Aorta (tissue), 5 donors: Measurements from ENCODE around the gene GSTO1. TPM values are rescaled to one million over a fixed set of nuclear protein-coding genes. Genes with fewer than 3 reads are reported as not detected.

Experiments used
- ATAC-seq: fragments of 200-7000 bp; cut with Tn5 transposase; one replicate; pipeline ENCODE4 v1.9.1; 2022; ENCODE audit warnings: moderate library complexity; ENCODE audit not compliant: low FRiP score
- DNase-seq, 2 donors: peaks; one replicate each; pipeline ENCODE4 v3.0.0-alpha.2; 2020
- H3K27ac ChIP-seq, 2 donors: one replicate each; pipeline ENCODE4 v1.5.1; 2013; ENCODE audit warnings: low read length in 2 of 2, mild to moderate bottlenecking in 2 of 2, moderate library complexity in 2 of 2, control low read depth in 1 of 2, inconsistent platforms in 1 of 2, low read depth in 1 of 2
- H3K27me3 ChIP-seq, 2 donors: one replicate each; pipeline ENCODE4 v1.6.1; 2013; ENCODE audit warnings: control low read depth in 1 of 2, low read length in 1 of 2, mild to moderate bottlenecking in 1 of 2, moderate library complexity in 1 of 2; ENCODE audit not compliant: insufficient read depth in 2 of 2, control insufficient read depth in 1 of 2
- H3K36me3 ChIP-seq, 2 donors: one replicate each; pipeline ENCODE4 v1.6.1; 2013; ENCODE audit warnings: control low read depth in 1 of 2, low read length in 1 of 2, mild to moderate bottlenecking in 1 of 2; ENCODE audit not compliant: insufficient read depth in 2 of 2, control insufficient read depth in 1 of 2
- H3K4me1 ChIP-seq, 2 donors: one replicate each; pipeline ENCODE4 v1.6.1; 2013; ENCODE audit warnings: low read length in 2 of 2, control low read depth in 1 of 2, mild to moderate bottlenecking in 1 of 2, moderate library complexity in 1 of 2; ENCODE audit not compliant: insufficient read depth in 2 of 2, control insufficient read depth in 1 of 2
- H3K4me3 ChIP-seq, 2 donors: one replicate each; pipeline ENCODE4 v1.5.1; 2013; ENCODE audit warnings: low read length in 2 of 2, control low read depth in 1 of 2, mild to moderate bottlenecking in 1 of 2
- H3K9me3 ChIP-seq: one replicate; pipeline ENCODE4 v1.6.1; 2013; ENCODE audit warnings: mild to moderate bottlenecking, low read length; ENCODE audit not compliant: control insufficient read depth
- WGBS, 2 donors: extraction: QIAGEN DNeasy Blood & Tissue Kit; methylation state at CpG; one replicate each; pipeline ENCODE4 v1.1.7; 2013; 5-methylcytosine and 5-hydroxymethylcytosine counted together
- intact Hi-C, 2 donors: fragments of 100-400 bp; cut with DNase I; formaldehyde crosslinking; loops; one replicate each; pipeline versions ENCODE4 v1.14.2 to v1.15.0; 2022
- polyA plus RNA-seq, 2 donors: library from polyadenylated mRNA; stranded (reverse); fragments of 200-250 nt; gene quantifications; one replicate each; pipeline ENCODE4 v1.2.3, GENCODE V29; 2013
- total RNA-seq, 2 donors: library from RNA; stranded (reverse); fragmentation: NEBNext Ultra II Directional; extraction: Animal tissue kit (Norgen Biotek cat#: 25700); gene quantifications; one replicate each; pipeline ENCODE4 v1.2.1, GENCODE V29; 2021
- donor health status: healthy with polysubstance abuse.
- donor health status: Bipolar disorder and iron deficiency.
- donor health status: DM: no; HTN: no; CAD: no.
- donor health status: DM: no; HTN: no; CAD: no.
- donor health status: DM: yes; HTN: yes; CAD: no.

GSTO1 gene
- total and polyA plus RNA-seq, 4 donors = 84.1 to 235 (median 111) TPM

DNA sequence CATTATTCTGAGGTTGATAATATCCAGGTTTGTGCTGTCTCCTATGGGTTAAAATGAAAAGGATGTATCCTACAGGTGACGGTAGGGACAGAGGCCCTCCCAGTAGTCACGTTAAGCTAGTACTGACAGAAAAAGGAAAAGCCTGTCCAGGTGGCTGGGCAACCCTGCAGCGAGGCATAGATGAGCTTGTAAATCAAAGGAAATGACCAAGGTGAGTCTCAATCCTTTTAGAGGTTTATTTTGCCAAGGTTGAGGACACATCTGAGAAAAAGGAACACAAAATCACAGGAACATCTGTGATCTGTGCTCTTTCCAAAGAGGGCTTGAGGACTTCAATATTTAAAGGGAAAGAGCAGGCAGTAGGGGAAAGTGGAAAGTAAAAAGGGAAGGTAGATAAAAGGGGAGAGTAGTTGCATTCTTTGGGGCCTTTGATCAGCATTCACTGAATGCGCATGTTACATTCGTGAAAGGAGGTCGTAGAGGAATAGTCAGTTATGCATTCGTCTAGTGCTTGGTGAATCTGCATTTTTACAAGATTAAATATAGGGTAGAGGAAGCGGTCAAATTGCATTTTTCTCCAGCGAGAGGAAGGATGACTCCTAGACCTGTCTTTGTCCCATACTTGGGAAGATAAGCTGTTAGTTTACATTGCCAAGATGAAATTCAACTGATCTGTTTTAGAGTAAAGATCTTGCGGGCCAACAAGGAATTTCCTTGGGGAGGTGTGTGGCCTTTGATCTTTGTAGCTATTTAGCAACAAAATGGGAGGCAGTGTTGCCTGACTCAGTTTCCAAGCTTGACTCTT is 884 bp upstream of the GSTO1 start:
- no peaks in the 10 kb centered on the region for H3K9me3 ChIP-seq
- intact Hi-C loops = no loop called here
- H3K36me3 ChIP-seq = no peaks in the 10 kb centered on the region
- H3K27me3 ChIP-seq = no peaks in the 10 kb centered on the region
- peak overlapping the region; percentile 77 to 86 for H3K4me3 ChIP-seq
- H3K4me1 ChIP-seq = peaks cover 0 to 4% of the 10 kb centered on the region in 2 donors
- ATAC-seq (no peak), DNase-seq (no peak)
- H3K27ac ChIP-seq = peak overlapping the region in 1 of 2 donors; percentile 81
- WGBS, 2 donors = 88 to 89% methylated on average over 10 of the region's 10 CpGs

GRCh38 chr10:104255311-104255981 is 754 bp downstream of the GSTO1 start:
- H3K4me1 ChIP-seq = peaks cover 0 to 4% of the 10 kb centered on the region in 2 donors
- WGBS, 2 donors = 0% methylated on average over 12 of the region's 12 CpGs
- intact Hi-C loops = no loop called here

DNA sequence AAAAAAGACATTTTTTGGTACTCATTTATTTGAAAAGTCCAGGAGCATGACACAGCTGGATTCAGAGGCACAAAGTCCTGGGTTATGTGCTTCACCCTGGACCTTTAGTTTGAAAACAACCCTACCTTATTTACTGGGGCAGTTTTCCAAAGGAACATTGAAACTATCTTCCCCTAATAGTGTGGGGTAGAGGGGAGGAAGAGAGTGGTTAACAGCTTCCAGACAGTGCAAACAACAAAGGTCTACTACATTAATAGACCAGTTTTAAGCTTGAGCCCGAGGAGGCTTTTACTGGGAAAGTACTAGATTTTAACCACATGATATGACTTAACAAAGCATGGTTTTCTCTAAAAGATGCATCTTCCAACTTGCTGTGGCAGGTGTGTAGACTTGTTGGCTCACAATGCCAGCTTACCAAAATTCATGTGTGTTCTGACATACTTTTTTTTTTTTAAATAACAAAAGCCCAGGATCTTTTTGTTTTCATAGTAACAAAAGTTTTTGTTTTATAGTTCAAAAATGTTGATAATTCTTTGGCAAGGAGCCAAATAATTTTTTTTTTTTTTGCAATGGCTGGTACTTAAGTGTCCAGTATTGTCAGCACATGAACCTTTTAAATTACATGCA is 1.8 kb downstream of the GSTO1 start:
- no peak overlapping the region for H3K27ac ChIP-seq
- H3K4me3 ChIP-seq = peak overlapping the region in 1 of 2 donors; percentile 28
- DNase-seq (no peak), ATAC-seq (no peak)
- peaks cover 1 to 4% of the 10 kb centered on the region in 2 donors for H3K4me1 ChIP-seq
- H3K36me3 ChIP-seq = peaks cover 0 to 2% of the 10 kb centered on the region in 2 donors
- H3K27me3 ChIP-seq = no peaks in the 10 kb centered on the region
- 2 to 10% methylated on average over 1 of the region's 1 CpG for WGBS, 2 donors
- H3K9me3 ChIP-seq = no peaks in the 10 kb centered on the region
- intact Hi-C loops = no loop called here

More at GRCh38 chr10:104255311-104255981, 754 bp downstream of the GSTO1 start:
- Histone ChIP-seq H3K36me3 (peaks cover 0 to 2% of the 10 kb centered on the region in 2 donors), H3K4me3 (peak overlapping the region; percentile 77 to 86), H3K27ac (peak overlapping the region; percentile 47 to 81), H3K9me3 (no peaks in the 10 kb centered on the region), H3K27me3 (no peaks in the 10 kb centered on the region)
- no peak for DNase-seq
- peak; percentile 62 for ATAC-seq

GRCh38 chr10:104257235-104257634 is 2.5 kb downstream of the GSTO1 start:
- H3K27me3 ChIP-seq = no peaks in the 10 kb centered on the region
- intact Hi-C loops = no loop called here
- H3K4me1 ChIP-seq = peaks cover 1 to 4% of the 10 kb centered on the region in 2 donors
- DNase-seq = no peak
- peaks cover 0 to 2% of the 10 kb centered on the region in 2 donors for H3K36me3 ChIP-seq
- no peak for ATAC-seq
- H3K4me3 ChIP-seq = no peak overlapping the region
- 91 to 95% methylated on average over 5 of the region's 5 CpGs for WGBS, 2 donors
- H3K9me3 ChIP-seq = no peaks in the 10 kb centered on the region
- no peak overlapping the region for H3K27ac ChIP-seq

DNA sequence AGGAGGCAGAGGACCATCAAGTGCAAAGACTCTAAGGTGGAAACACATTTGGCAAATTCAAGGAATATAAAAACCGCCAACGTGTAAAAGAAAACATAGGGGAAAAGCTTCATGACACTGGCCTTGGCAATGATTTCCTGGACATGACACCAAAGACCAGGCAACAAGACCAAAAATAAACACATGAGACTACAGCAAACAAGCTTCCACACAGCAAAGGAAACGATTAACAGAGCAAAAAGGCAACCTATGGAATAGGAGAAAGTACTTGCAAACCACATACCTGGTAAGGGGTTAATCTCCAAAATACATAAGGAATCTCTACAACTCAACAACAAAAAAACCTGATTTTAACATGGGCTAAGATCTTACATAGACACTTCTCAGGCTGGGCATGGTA is 3.5 kb downstream of the GSTO1 start:
- WGBS, 2 donors = 67 to 79% methylated on average over 3 of the region's 3 CpGs
- ATAC-seq (no peak), DNase-seq (no peak)
- Histone ChIP-seq H3K27ac (no peak overlapping the region), H3K4me1 (peaks cover 1 to 4% of the 10 kb centered on the region in 2 donors), H3K4me3 (no peak overlapping the region), H3K9me3 (no peaks in the 10 kb centered on the region), H3K27me3 (no peaks in the 10 kb centered on the region), H3K36me3 (peaks cover 0 to 2% of the 10 kb centered on the region in 2 donors)
- intact Hi-C loops = no loop called here

GRCh38 chr10:104259456-104259855 is 4.8 kb downstream of the GSTO1 start:
- WGBS, 2 donors = 91 to 97% methylated on average over 3 of the region's 3 CpGs
- ATAC-seq = no peak
- H3K27ac ChIP-seq = no peak overlapping the region

GRCh38 chr10:104259999-104260774 is 5.5 kb downstream of the GSTO1 start:
- ATAC-seq = no peak
- 67 to 70% methylated on average over 6 of the region's 6 CpGs for WGBS, 2 donors
- Histone ChIP-seq H3K9me3 (no peaks in the 10 kb centered on the region), H3K4me1 (peaks cover 1 to 4% of the 10 kb centered on the region in 2 donors), H3K27ac (peak overlapping the region in 1 of 2 donors; percentile 59), H3K36me3 (peaks cover 2 to 3% of the 10 kb centered on the region in 2 donors), H3K4me3 (no peak overlapping the region), H3K27me3 (no peaks in the 10 kb centered on the region)
- DNase-seq = no peak
- intact Hi-C loops = no loop called here

More at GRCh38 chr10:104259456-104259855, 4.8 kb downstream of the GSTO1 start:
- H3K36me3 ChIP-seq = peaks cover 0 to 2% of the 10 kb centered on the region in 2 donors
- no peaks in the 10 kb centered on the region for H3K9me3 ChIP-seq
- DNase-seq = no peak
- peaks cover 1 to 4% of the 10 kb centered on the region in 2 donors for H3K4me1 ChIP-seq
- no peaks in the 10 kb centered on the region for H3K27me3 ChIP-seq
- intact Hi-C loops = no loop called here
- H3K4me3 ChIP-seq = no peak overlapping the region

DNA sequence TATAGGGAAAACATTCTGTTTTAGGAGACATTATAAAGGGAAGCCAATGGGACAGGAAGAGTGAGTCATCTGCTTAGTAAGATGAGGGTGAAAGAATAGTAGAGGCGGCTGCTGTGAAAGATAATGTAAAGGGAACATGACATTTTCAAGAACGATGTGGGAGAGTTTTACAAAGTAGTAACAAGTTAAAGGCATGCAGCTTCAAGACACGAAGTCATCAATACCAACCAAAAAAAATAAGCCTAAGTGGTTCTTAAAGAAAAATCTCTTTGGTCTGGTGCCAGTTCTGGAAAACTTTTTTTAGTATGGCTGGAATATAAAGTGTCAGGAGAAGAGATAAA is 6.1 kb downstream of the GSTO1 start:
- peaks cover 2 to 3% of the 10 kb centered on the region in 2 donors for H3K36me3 ChIP-seq
- no peaks in the 10 kb centered on the region for H3K9me3 ChIP-seq
- H3K27me3 ChIP-seq = no peaks in the 10 kb centered on the region
- intact Hi-C loops = no loop called here
- no peak overlapping the region for H3K27ac ChIP-seq
- peaks cover 1 to 4% of the 10 kb centered on the region in 2 donors for H3K4me1 ChIP-seq
- DNase-seq (no peak), ATAC-seq (no peak)
- WGBS, 2 donors = 28 to 32% methylated on average over 3 of the region's 3 CpGs
- H3K4me3 ChIP-seq = no peak overlapping the region
